TTC549 (cell line): ENCODE measurements around the gene STMN1.

Experiments used
- FAIRE-seq: peaks from 2 replicates; lab custom pipeline; 2012; peaks lifted over from hg19 to GRCh38; lab: Jason Lieb, UNC

Gene STMN1

DNA sequence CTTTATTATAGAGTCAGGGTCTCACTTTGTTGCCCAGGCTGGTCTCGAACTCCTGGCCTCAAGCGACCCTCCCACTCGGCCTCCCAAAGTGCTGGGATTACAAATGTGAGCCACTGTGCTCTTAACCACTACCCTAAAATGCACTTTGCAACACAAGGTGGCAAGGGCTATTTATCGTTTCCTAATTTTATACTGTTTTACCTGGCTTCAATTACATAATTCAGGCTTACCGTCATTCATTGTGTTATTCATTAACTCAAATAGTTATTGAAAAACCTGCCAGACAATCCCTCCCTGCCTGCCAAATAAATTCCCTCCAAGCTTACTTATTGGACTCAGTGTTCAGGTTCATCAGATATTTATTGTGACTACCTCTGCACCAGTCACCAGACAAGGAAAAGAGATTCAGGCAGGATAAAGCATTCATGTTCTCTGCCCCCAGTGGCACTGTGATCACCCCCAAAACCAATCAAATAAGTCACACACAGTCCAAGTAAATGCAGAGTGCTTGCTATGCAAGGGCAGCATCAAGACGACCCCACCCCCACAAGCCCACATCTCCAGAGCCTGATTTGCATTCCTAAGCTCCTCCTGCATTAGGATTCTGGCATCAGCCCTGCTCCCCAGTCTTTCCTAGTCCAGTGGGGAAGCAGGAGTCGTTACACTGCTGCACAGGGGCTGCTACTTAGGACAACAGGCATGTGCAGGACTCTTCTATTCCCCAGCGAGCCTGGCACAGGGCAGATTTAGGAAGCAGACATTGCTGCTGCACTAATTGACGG is 38.8 kb downstream of the STMN1 start:
- FAIRE-seq = no peak

DNA sequence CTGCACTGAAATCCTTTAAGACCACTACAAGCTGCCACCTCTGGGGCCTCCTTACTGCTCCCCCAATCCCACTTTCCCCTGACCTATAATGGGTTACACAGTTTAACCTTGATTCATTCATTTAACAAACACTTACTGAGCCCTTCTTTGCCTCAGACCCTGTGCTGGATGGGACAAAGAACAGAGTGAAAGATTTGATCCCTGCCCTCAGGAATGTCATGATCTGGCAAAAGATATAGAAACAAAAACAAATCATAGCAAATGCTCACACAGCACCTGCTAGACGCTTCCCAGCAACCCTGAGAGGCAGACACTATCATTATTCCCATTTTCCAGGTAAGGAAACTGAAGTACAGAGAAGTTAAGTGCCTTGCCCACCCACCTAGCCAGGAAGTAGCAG is 39.9 kb downstream of the STMN1 start:
- no peak for FAIRE-seq

DNA sequence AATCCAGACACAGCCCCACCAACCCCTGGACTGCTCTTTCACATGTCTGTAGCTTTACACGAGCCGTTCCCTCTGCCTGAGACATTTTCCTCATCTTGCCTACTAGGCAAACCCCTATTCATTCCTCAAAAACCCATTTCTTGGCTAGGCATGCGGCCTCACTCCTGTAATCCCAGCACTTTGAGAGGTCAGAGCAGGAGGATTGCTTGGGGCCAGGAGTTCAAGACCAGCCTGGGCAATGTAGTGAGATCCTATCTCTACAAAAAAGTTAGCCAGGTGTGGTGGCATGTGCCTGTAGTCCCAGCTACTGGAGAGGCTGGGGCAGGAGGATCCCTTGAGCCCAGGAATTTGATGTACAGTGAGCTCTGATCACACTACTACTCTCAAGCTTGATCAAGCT is 41.8 kb downstream of the STMN1 start:
- FAIRE-seq = no peak

DNA sequence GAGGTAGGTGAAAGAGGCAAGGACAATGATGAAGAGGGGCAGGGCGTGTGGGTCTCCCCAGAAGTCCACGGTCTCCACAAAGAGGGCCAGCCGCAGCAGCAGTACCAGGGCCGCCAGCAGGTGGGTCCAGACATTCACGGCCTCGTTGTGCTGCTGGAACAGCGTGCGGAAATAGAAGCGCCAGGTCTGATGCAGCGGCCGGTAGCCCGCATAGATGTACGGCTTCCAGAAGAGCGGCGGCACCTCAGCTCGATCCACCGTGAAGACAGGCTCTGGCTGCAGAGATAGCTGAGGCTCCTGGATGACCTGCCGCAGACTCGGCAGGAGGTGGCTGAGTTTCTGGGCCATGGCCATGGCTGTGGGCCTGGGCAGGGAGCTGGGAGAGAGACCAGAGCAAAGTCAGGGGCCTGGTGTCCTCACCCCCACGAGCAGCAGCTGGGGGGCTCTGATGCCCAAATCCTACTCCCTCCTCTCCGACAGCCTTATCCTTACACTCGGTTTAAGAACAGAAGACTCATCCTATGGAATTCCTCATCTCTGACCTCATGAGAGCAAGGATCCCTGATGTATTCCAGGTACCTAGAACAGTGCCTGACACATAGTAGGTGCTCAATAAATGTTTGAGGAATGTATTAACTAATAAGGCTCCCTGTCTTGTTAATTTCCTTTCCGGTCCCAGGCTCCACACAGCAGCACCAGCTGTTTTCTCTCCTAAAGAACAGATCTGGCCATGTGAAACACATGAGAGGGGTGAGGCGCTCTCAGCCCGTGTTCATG is 42.5 kb downstream of the STMN1 start:
- FAIRE-seq = no peak

DNA sequence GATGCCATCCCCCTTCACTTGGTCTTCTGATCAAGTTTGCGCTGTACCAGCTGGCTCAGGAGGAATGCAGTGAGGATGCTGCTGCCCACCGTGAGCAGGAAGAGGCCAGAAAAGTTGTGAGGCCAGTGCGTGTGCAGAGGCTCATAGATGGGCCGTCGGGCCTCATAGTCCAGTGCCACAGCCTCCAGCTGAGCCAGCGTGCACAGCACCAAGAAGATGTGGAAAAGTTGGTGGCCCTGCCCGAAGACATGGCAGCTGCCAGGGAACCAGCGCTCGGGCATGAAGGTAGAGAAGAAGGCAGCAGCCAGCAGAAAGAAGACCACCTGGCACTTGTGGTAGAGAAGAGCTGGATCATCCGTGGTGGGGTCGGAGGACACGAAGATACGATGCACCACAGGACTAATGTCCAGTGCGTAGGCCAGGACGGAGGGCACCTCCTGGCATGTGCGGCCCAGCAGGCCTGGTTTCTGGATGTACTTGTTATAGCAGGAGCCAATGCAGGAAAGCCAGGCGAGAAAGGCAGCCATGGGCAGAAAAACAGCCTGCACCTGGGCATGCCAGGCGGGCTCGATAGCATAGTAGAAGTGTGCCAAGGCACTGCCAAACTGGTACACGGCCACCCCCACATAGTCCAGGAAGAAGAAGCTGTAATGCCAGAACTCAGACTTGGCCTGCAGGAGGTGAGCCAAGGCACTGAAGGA is 43.3 kb downstream of the STMN1 start:
- FAIRE-seq = no peak

DNA sequence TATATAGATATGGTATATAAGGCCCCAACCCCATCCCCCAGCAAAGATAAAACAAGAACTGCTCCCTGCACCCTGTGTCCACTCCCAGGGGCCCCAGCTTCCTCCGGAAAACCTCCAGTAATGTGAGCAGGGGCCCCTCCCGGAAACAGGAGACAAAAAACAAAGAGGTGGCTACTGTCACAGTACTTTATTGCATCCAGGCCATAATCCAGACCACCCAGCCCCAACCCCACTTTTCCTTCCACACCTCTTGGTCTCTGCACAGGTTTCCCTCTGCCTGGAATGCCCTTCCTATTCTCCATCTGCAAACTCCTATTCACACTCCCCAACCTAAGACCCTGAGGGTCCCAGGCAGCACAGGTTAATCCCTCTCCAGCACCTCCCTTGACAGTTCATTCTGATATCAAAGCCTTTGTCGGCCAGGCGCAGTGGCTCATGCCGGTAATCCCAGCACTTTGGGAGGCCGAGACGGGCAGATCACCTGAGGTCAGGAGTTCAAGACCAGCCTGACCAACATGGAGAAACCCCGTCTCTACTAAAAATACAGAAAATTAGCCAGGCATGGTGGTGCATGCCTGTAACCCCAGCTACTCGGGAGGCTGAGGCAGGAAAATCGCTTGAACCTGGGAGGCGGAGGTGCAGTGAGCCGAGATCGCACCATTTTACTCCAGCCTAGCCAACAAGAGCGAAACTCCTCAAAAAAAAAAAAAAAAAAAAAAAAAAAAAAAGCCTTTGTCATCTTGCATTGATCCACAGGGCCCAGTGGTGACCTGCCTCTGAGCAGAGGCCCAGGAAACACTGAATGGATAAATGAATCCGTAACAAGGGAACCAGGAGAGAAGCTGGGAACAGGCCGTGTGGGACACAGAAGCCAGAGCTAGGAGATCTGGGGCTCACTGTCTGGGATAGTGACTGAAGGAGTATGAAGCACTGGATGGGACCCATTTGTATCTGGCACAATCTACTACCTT is 44.6 kb downstream of the STMN1 start:
- FAIRE-seq = no peak

DNA sequence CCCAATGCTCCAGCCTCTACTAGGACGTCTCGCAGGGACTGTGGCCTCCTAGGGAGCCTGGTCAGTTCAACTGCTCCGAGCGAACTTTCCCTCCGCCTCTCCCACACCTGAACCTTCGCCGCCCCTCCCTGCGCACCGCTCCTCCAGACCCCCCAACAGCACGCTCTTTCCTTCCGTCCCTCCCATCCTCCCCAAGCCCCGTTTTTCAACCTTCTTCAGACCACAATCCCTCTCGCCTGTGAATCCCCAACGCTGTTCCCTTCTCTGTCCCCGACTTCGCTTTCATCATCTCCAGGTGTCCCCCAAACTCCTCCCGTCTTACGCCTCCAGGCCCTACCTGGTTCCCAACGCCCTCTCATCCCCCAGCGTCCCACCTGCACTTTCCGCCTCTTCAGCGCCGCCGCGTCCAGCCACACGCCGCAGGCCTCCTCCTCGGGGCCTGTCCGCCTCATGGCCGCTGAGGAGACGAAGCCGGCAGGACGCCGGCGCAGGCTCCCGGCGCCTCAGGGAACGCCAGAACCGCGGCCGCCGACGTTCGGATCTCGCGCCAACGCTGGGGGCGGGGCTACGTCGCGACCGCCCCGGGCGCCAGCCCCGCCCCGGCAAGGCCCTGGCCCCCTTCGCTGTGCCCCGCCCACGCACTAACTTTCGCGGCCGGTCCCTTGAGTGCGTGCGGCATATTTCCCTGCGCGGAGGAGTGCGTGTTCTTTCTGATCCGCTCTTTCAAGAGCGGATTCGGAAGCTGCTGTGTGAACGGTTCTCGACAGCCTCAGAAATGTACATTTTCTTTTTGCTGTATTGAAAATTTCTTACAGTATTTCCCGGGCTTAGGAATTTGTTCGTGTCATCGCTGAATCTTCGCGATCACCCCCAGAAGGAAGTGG is 47.1 kb downstream of the STMN1 start, which contains the start of gene AUNIP:
TSS of gene AUNIP (minus strand) at position 552 of the 884 bp plus-strand sequence. CDS start at position 452, 100 bp downstream.
- no peak for FAIRE-seq

DNA sequence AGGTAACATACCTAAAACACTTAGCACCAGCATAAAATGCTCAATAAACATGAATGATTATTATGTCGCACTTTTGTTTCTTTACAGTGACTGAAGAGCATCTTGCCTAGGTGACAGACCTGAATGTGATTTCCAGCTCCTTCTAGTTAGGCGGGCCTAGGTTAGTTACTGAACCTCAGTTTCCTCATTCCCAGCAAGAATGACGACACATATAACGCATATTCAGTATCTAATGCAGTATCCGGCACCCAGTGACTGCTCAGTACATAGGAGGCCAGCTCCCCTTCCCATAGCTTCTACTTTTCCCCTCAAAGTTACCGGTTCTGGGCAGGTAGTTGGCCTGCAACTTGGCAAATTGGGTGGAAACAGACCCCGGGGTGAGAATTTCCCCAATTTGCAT is 47.7 kb downstream of the STMN1 start:
- FAIRE-seq = no peak

DNA sequence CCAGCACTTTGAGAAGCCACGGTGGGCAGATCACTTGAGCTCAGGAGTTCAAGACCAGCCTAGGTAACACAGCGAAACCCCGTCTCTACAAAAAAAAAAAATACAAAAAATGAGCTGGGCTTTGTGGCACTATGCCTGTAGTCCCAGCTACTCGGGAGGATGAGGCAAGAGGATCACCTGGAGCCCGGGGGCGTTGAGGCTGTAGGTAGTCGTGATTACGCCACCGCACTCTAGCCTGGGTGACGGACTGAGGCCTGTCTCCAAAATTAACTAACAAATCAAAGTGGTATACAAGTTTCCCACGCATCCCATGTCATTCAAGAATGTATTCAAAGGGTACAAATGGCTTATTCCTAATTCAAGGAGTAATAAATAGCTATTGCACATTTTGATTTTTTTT is 49.4 kb downstream of the STMN1 start:
- no peak for FAIRE-seq

DNA sequence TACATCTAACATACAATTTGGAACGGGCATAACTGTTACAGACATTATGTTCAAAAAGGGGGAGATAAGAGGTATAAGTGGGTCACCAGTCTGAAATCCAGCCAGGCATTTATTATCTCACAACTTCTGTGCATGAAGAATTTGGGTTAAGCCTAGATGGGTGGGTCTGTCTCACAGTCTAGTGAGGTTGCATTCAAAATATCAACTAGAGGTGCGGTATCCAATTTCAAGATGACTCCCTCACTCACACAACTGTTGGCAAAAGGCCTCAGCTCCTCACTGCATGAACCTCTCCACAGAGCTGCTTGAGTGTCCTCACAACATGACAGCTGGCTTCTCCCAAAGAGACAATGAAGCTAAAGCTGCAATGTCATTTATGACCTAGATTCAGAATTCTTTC is 51.7 kb downstream of the STMN1 start:
- FAIRE-seq = no peak
